Activated CD4-positive, alpha-beta T cell treated with anti-CD3 and anti-CD28 coated beads, Interleukin-2, amount 50 U/mL, for 48 hours (primary cell): ENCODE results near the gene TRIM44.
"Not testable (repeated sequence)": the region's sequence is repeated elsewhere in the genome, so short reads cannot be mapped to it uniquely, and the experiment has no call there.

Source experiments
- DNase-seq, 2 experiments: peaks; one replicate each; pipeline ENCODE4 v3.0.0-alpha.2; 2020

Gene TRIM44

GRCh38 chr11:35633827-35634423 lies 28.6 kb upstream of the TRIM44 start:
- DNase-seq, result no peak

GRCh38 chr11:35635933-35636332 lies 26.6 kb upstream of the TRIM44 start:
- no peak for DNase-seq

- DNase-seq, result no peak
Observed at GRCh38 chr11:35639591-35640179, 22.9 kb upstream of the TRIM44 start.

GRCh38 chr11:35641171-35641897 lies 21.2 kb upstream of the TRIM44 start:
- no peak for DNase-seq

- DNase-seq, result no peak
Observed at GRCh38 chr11:35641964-35642363, 20.6 kb upstream of the TRIM44 start.

- DNase-seq, result no peak
Observed at GRCh38 chr11:35647421-35648093, 15.0 kb upstream of the TRIM44 start.

GRCh38 chr11:35650006-35650405 lies 12.6 kb upstream of the TRIM44 start:
- DNase-seq, result no peak

GRCh38 chr11:35650467-35650866 lies 12.1 kb upstream of the TRIM44 start:
- DNase-seq, result no peak

GRCh38 chr11:35651263-35651662 lies 11.3 kb upstream of the TRIM44 start:
- DNase-seq, result no peak

GRCh38 chr11:35652786-35653185 lies 9.8 kb upstream of the TRIM44 start:
- DNase-seq, result not testable (repeated sequence)

GRCh38 chr11:35654711-35655110 lies 7.9 kb upstream of the TRIM44 start:
- DNase-seq, result no peak

GRCh38 chr11:35655254-35655653 lies 7.3 kb upstream of the TRIM44 start:
- DNase-seq, result no peak

GRCh38 chr11:35655856-35656255 lies 6.7 kb upstream of the TRIM44 start:
- no peak for DNase-seq

- DNase-seq, result no peak
Observed at GRCh38 chr11:35658020-35658948, 4.3 kb upstream of the TRIM44 start.

GRCh38 chr11:35661534-35661933 lies 1.0 kb upstream of the TRIM44 start:
- no peak for DNase-seq

- DNase-seq, result no peak
Observed at GRCh38 chr11:35662061-35662648, 420 bp upstream of the TRIM44 start.

GRCh38 chr11:35663408-35663702 lies 780 bp downstream of the TRIM44 start:
- no peak for DNase-seq

GRCh38 chr11:35664977-35665441 lies 2.4 kb downstream of the TRIM44 start:
- DNase-seq, result no peak

GRCh38 chr11:35667257-35667656 lies 4.7 kb downstream of the TRIM44 start:
- no peak for DNase-seq

- not testable (repeated sequence) for DNase-seq
Observed at GRCh38 chr11:35668350-35668749, 5.8 kb downstream of the TRIM44 start.

GRCh38 chr11:35671396-35672127 lies 9.0 kb downstream of the TRIM44 start:
- DNase-seq, result no peak

- DNase-seq, result no peak
Observed at GRCh38 chr11:35672608-35673007, 10.0 kb downstream of the TRIM44 start.
